NCI-H1092 treated with DMSO at 0.1 percent for 48 hours (cell line): ENCODE results near the gene PHF3.

ENCODE experiments used
- DNase-seq: peaks from one replicate; lab custom pipeline; 2025; lab: John Stamatoyannopoulos, UW

The PHF3 gene

DNA sequence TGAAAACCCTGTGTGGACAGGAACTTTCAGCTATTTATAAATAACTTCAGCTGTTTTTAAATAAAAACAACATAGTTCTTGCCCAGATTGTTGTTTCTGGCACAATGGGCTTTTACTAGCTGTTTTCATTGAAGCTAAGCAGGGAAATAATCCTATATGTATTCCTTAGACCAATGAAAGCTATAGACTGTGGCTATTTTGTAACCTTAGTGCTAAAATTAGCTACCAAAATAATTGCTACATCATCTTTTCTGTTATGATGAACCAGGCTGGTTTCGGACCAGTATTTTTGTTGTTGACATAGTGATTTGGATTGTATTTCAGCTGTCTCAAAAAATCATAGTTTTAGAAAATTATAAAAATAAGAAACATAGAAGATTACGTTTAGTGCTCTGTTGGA lies 13.7 kb downstream of the PHF3 start:
- DNase-seq = no peak

DNA sequence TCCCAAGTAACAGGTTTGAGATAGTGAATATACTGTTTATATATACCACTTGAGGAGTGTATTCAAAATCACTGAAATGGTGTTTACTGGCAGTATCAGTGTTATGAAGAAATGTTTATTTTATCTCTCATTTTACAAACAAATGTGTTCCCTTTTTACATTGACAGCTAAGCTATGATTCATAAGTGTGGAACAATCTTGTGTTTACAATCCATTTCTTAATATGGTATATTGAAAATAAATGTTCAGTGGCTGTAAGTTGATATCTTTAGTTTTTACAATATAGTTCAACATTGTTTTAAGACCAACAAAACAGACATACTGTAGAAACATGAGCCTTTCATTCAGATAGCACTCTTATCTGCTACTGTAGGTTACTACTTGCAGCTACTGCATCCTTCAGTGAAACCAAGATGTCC lies 14.3 kb downstream of the PHF3 start:
- DNase-seq = no peak

DNA sequence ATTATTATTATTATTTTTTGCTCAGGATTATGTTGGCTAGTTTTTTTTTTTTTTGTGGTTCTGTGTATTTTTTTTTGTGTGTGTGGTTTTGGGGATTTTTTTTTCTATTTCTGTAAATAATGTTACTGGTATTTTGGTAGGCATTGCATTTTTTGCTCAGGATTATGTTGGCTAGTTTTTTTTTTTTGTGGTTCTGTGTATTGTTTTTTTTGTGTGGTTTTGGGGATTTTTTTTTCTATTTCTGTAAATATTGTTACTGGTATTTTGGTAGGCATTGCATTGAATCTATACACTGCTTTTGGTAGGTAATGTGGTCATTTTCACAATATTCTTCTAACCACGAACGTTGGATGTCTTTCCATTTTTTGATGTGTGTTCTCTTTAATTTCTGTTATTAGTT lies 17.4 kb downstream of the PHF3 start:
- DNase-seq = no peak

DNA sequence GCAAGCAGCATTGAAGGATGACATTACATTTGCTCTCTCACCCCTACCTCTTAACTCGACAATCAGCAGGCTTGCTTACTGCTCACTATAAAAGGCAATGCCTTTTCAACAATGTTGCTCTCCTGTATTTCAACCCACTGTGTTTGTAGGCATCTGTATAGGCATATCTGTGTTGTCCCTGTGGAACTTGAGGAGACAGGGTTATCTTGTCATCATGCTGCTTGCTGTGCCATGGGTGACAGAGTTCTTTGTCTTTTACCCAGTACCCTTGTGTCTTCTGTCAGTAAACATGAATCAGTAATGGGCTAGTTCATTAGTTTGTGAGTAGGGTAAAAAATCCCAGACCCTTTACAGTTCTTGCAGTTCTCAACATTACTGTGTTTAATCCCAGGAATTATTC lies 25.2 kb downstream of the PHF3 start:
- no peak for DNase-seq

DNA sequence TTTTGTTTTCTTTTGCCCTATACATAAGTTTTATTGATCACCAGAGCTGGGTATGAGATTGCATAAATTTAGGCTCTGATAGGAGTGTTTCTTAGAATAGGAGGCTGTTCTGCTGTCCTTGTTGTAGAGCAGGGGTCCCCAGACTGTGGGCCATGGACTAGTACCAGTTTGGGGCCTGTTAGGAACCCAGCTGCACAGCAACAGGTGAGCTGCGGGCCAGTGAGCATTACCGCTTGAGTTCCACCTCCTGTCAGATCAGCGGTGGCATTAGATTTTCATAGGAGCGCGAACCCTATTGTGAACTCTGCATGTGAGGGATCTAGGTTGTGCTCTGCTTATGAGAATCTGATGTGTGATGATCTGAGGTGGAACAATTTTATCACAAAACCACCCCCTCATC lies 26.2 kb downstream of the PHF3 start:
- DNase-seq = no peak

DNA sequence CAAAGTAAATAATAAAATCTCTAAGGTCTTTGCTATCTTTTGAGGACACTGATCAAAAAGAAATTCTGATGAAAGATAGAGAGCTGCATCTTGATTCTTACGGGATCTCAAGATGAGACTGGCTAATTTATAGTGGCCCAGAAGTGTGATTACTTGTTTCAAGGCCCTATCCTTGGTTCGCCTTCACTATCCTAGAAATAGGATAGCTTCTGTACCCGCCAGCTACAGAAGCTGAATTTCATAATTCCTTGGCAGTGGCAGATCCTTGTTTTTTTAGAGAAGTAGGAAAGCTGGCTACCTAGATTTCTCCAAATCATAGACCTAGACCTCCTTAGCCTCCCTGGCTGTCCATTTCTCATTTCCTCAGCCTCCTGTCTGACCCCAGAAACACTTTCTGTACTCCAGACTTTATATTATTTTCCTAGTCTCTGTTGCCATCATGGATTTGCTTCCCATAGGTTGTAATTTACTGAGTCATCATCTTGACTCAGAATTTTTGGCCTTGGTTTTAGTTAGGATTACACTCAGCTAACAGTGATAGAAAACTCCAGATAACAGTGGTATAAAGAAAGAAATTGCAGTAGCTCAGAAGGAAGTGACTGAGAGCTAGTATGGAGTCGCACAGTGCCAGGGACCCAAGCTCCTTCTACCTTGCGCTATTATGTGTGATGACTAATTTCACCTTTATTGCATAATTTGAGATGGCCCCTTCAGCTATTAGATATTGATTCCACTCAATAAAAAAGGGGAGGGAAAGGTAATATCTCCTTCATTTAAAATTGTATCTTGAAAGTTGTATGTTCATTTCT lies 27.7 kb downstream of the PHF3 start:
- DNase-seq = no peak

DNA sequence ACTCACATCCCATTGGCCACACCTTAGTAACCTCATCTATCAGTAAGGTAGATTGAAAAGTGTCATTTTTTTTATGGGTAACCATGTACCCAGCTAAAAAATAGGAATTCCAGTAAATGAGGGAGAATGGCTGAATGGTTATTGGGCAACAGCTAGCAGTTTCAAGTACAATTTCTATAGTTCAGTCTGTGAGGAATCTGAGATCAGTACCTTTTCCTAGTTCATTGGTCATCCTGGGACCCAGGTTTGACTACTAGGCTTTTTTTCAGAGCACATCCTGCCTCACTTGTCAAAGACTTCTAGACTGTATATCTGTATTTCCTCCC lies 28.3 kb downstream of the PHF3 start:
- no peak for DNase-seq

DNA sequence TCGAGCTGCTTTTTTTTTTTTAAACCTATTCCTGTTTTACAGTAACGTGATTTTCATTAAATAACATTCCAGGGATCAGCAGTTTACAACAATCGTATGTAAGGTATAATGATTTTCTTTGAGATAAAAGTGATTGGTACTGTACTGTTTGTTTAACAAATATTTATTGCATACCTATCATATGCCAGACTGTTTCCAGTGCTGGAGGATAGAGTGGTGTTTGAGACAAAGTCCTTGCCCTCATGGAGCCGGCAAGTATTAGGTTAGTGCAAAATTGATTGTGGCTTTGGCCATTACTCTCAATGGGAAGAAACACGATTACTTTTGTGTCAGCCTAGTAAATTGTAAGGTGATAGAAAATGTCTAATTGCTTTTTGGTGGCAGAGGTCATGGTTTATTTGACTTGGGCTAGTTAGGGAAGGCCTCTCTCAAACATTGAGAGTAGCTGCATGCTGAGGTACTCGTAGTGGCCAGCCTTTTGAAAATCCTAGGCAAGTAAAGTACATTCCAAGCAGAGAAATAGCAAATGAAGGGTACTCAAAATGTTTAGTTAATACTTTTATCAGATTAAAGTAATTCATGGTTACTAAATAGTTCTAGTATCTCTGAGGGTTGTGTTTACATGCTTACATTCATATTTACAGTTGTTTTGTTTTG lies 35.6 kb downstream of the PHF3 start:
- DNase-seq = no peak

DNA sequence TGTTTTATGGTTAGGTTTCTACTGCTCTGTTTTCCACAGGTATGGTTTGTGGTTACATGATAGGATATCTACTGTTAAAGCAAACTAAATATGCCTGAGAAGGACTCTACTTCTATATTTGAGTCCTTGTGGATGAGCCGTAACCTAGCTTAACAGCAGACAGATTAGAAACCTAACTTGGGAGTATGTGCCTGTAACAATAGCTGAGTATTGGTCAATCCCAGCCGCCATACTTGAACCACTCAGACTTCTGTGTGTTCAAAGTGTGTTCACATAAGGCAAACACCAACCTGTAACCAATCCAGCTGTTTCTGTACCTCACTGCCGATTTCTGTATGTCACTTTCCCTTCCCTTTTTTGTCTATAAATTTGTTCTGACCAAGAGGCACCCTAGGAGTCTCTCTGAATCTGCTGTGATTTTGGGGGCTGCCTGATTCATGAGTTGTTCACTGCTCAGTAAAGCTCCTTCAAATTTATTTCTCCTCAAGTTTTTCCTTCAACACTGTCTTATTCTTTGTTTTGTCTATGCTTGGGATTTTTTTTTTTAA lies 37.1 kb downstream of the PHF3 start:
- DNase-seq = no peak

DNA sequence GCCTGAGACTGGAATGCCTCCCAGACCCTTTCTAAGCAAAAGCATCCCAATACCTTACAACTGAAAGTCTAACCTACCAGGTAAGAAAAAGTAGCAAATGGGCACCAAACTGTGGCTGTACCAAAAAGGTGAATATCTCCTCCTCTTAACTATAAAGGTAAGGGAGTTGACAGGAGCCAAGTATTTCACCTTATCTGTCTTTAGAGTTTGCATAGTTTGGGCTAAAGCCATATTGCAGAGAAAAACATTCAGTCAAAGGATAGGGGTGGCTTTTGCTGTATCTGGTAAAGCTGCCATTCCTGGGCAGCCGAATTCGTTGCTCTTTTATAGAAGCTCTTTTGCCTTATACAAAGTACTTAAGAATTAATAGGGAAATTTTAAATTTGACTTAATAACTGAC lies 38.1 kb downstream of the PHF3 start:
- no peak for DNase-seq

DNA sequence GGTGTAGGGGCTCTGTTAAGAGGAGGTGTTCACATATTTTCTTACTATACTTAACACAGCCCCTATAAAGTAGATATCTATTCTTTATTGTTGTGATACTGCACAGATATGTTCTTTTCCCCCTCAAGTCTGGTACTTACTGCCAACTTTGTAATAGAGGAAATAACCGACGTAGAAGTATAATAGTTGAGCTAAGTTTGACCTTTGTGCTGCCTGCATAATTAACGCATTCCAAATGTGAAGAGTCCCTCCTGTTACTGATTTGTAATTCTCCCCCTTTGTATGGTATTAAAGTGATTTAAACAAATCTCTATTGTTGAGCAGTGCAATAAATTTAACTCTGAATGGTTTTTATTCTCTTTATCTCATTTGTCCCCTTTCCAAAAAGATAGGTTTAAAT lies 39.0 kb downstream of the PHF3 start:
- no peak for DNase-seq

DNA sequence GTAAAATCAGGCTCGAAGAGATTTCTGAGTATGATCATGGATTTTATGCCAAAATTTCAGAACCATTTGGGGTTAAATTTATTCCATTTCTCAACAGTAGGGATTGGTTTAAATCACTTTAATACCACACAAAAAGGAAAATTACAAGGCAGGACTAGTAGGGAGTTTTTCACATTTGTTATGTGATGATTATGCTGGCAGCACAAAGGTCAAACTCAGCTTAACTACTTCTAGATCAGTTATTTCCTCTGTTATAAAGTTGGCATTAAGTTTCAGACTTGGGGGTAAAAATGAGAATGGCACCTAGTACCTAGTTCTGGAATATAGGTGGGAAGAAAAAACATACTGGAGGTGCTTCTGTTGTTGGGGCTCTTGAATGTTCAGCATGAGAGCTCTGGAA lies 39.5 kb downstream of the PHF3 start:
- DNase-seq = no peak

DNA sequence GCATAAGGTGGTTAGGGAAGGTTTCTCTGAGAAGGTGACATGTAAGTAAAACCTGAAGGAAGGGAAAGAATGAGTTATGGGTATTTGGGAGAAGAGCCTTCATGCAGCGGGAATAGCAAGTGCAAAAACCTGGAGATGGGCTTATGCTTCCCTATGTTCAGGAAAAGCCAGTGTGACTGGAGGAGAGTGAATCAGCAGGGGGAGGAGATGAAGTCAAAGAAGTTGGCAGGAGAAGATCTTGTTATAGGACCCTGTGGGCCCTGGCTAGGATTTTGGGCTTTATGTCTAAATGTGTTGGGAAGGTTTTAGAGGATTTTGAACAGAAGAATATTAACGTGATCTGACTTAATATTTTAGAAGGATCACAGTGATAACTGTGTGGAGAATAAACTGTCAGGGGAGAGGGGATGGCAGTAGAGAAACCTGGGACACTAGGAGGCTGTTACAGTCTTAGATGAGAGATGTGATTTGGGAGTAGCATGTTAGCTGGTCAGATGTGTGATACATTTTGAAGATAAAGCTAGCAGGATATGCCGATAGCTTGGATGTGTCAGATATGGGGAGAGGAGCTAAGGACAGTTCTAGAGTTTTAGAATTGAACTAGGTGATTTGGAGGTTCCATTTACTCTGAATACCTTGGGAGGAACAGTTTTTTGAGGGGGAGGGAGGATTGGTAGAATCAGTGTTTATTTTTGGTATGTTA lies 41.0 kb downstream of the PHF3 start:
- no peak for DNase-seq

DNA sequence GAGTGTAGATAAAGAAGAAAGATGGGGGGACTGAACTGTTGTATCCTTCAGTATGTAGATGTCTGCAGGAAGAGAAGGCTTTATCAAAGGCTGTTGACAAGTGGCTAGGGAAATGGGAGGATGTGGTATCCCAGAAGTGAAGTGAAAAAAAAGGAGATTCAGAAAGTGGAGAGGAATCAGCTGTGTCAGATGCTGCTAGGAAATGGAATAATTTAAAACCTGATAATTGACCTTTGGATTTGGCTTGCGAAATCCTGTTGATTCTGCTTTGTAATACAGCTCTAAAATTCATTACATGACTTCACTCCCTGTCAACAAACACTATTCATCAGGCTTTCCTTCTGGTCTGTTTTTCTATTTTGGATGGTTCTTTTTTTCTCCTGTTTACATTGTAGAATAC lies 41.7 kb downstream of the PHF3 start:
- no peak for DNase-seq

DNA sequence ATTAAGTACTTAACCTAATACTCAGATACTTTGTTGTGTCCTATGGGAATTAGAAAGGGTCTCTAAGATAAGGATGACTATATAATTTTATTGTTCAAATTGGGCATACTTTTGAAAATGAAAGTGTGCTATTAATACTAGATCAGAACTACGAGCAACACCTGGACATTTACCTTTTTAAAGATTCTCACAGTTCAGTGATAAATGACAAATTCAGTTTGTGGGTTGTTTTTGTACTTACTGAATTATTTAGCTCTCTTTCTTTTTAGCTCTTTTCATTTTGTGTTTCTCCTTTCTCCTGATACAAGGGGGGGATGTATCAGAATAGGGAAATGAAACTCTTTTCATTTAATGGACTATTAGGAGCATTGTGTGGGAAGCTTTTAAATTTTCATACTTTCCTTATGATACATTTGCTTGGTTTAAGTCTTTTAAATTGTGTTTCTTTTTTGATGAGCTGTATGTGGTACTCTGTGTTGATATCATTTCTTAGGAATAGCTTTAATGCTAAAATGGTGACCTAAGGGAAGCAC lies 47.5 kb downstream of the PHF3 start:
- no peak for DNase-seq

DNA sequence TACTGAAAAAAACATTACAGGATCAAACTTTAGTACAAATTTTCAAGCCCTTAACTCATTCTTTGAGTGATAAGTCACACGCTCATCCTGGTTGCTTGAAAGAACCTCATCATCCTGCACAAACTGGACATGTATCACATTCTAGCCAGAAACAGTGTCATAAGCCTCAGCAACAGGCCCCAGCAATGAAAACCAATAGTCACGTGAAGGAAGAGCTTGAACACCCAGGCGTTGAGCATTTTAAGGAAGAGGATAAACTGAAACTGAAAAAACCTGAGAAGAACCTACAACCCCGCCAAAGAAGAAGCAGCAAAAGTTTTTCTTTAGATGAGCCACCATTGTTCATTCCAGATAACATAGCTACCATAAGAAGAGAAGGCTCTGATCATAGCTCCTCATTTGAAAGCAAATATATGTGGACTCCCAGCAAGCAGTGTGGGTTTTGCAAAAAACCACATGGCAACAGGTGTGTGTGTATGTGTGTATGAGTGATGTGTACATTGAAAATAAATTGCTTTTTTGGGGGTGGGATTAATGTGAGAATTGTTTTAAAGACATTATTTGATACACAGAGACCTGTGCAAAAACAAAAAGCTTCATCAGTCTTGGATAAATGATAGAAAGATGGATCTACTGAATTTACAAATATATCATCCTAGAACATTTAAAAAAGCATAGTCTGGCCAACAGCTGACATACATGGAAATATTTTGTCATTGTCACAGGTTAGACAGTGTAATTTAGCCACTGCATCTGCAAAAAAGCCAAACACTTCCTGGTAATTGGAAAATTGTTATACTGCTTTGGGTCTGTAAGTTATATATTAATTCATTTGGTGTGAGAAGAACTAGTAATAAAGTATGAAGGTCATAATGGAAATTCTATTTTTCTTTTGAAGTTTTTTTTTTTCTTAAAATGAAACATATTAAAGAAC lies 50.1 kb downstream of the PHF3 start:
- no peak for DNase-seq

DNA sequence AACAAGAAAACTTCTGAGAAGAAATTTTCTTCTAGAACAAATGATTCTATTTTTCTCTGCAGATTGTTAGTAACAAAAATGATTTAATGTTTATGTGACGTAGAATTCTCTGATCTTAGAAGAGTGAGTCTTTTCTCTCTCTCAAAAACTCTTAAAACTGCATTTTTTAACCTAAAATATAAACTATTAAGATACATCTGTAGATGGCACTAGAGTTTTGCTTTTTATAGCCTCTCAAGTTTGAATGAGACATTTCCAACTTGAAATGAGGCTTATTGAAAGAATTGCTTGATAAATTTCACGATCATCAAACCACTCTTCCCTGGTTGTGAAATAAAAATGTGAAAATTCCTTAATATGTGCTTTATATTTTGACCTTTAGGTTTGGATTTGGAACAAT lies 53.8 kb downstream of the PHF3 start:
- DNase-seq = no peak

DNA sequence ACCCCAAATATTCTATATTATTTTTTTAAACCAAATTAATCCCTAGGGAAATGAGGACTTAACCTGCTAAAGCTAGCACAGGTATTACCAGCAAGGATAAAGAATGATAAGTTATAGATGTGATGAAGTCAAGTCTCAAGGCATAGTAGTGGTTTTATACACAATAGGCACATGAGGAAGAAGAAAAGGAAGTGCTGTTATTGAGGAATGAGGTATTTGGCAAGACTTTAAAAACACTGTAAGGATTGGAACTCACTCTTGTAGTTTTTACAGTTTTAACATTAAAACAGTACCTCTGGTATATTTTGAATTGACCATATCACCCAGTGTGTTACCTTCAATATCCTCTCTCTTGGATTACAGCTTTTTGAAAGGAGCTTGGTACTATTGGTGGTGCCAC lies 54.6 kb downstream of the PHF3 start:
- no peak for DNase-seq

DNA sequence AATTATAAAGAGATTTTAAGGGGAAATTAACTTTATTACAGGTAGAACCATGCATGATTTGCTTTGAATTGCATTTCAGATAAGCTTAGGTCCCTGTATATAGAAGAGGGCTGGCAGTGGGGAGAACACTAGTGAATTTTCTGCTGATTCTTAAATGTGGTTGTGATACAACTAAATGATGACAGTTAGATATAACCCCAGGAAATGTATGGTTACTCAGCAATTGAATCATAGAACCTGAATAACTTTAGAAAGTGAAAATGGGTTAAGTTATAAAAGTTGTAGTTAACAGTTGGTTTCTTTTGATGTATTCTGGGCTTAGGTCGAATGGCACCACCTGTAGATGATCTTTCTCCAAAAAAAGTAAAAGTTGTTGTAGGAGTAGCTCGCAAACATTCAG lies 70.1 kb downstream of the PHF3 start:
- no peak for DNase-seq

DNA sequence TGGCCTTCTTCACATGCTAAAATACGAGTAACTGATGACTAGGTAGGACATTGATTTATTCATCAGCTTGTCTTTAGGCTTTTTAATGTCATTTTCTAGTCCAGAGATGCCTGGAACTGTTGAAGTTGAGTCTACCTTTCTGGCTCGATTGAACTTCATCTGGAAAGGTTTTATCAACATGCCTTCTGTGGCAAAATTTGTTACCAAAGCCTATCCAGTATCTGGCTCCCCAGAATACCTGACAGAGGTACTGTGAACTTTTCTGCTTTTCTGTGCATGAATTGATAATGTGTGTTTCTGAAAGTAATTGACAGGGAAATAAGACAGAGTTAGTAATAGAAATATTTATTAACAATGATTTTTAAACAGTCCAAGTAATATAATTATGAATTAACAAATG lies 71.0 kb downstream of the PHF3 start:
- no peak for DNase-seq

DNA sequence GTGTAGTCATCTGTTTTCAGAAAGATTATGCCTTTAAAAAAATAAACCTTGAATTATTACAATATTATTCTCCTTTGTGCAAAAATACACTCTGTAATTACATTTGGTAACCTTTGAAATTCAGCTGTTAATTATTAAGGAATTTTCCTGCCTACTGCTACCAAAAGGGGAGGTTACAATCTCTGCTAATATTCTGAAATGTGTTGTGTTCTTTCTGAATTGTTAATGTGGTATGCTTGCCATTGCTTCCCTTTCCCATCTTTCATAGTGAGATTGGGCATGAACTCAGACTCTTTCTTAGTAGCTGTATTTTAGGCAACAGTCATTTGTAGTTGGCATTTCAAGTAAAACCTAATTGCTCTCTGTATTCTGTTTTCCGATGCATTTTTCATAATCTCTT lies 73.0 kb downstream of the PHF3 start:
- no peak for DNase-seq

DNA sequence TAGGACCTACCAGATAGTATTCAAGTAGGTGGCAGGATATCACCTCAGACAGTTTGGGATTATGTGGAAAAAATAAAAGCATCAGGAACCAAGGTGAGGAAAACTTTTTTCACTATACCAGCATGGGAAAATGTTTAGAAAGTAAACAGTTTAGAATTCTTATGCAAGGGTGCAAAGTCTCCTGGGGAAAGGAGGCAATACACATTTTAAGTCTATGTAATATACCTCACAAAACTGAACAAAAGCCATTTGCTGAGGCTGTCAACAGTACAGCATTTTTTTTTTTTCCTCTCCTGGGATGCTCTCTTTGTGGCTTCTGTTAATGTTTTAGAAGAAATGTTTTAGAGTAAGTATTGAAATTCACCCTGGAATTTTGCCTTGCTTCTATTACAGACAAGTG lies 73.5 kb downstream of the PHF3 start:
- no peak for DNase-seq
